Measurements from ENCODE around the gene CACNA1C.

The CACNA1C gene

DNA sequence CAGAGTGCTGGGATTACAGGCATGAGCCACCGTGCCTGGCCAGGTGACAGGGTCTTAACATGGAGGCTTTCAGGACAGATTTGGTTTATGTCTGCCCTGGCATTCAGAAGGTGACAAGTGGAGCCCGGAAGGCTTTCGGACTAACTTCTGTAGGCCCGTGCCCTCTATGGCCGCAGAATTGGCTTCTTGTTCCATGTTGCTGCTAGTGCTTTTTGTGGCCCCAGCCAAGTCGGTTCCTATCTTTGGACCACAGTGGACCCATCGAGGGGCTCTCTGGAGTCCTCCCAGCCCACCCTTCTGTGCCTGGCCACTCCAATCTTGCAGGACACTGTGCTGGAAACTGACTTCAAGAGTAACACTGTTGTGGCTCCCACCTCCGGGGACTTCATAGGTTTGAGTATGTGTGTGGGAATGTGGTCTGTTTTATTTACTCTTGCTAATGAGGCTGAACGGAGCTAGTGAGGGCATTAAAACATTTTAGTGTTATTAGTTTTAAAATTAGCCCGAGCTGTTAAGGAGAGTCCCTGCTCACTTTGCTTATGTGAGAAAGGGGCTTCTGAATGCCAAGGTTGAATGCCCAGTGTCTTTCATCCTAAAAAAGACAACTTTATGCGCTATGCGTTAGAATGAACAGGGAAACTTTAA lies 245.9 kb downstream of the CACNA1C start:
- DNase-seq (ENCODE audit: low read depth): no peak

GRCh38 chr12:2299206-2299605 lies 246.4 kb downstream of the CACNA1C start:
- no peak for DNase-seq (ENCODE audit: low read depth)

DNA sequence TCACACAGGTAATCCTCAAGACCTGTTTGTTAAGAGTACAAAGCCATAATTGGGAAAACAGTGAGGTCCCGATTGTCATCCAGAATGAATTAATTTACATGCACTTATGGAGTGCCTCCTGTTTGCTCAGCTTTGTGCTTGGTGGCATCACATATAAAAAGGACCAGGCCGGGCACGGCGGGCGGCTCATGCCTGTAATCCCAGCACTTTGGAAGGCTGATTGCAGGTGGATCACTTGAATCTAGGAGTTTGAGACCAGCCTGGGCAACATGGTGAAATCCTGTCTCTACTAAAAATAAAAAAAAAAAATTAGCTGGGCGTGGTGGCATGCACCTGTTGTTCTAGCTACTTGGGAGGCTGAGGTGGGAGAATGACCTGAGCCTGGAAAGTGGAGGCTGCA lies 247.4 kb downstream of the CACNA1C start:
- DNase-seq (ENCODE audit: low read depth): no peak

DNA sequence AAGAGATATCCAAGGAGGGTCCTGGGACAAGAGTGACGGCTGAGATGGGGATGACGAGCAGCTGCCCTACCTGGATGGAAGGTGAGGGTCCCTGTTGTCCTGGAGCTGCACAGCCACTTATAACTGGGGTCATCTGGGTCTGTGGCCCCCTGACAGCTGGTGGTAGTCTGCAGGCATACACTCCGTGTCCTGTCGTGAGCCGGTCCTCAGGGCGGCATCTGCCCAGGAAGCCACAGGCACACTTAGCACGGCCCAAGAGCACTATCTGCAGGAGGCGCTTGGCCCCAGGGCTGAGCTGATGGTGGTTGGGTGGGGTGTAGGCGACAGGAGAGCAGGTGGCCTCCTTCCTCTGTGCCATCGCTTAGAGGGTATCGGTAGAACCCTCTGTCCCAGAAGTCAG lies 248.1 kb downstream of the CACNA1C start:
- DNase-seq (ENCODE audit: low read depth): no peak

- no peak for DNase-seq (ENCODE audit: low read depth)
Measured at GRCh38 chr12:2301531-2302461, 249.0 kb downstream of the CACNA1C start.

DNA sequence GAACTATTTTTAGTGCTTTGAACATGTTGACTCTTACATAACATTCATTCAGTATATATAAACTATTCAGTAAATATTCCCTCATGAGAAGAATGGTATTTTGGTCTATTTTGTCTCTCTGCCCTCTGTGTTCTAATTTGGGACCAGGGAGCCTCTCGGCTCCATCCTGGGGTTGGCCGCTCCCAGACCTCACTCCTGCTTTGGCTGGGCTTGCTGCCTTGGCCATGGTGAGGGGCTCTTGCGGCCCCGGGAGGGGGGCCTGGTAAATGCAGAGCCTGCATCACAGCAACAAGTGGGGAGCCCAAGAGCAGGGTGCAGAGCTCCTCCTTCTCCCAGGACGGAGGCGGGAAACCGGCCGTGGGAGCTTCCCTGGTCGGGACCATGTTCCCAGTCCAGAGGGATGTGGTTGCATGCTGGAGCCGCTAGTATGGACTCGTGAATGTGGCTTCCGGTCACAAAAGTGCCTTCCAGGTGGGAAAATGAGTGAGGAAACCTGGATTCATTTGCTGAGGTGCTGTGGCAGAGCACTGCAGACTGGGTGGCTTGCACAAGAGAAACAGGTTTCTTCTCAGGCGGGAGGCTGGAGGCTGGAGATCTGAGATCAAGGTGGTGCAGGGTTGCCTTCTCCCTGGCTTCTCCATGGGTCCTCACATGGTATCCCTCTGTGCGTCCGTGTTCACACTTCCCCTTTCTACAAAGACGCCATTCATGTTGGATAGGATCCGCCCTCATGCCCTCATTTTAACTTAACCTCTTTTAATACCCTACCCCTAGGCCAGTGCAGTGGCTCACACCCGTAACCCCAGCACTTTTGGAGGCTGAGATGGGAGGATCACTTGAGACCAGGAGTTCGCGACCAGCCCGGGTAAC lies 250.2 kb downstream of the CACNA1C start:
- no peak for DNase-seq (ENCODE audit: low read depth)

DNA sequence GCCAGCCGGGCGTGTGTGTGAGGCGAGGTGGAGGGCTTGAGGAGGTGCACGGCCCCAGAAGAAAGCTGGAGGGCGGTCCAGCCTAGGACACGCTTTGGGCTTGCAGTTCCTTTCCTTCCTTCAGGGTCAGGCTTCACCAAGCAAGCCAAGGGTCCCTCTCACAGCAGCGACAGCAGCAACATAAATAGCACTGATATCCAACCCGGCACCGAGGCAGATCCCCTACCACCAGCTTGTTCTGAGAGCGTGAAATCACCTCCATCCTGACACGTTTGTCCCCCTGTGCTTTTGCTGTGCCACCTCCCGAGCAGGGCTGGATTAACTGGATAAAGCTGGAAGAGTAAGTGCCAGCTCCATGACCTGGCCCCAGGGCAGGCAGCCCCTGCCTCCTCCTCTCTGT lies 251.4 kb downstream of the CACNA1C start:
- DNase-seq (ENCODE audit: low read depth): no peak

- DNase-seq (ENCODE audit: low read depth): no peak
Measured at GRCh38 chr12:2306012-2306411, 253.2 kb downstream of the CACNA1C start.

- no peak for DNase-seq (ENCODE audit: low read depth)
Measured at GRCh38 chr12:2306735-2307134, 253.9 kb downstream of the CACNA1C start.

- DNase-seq (ENCODE audit: low read depth): no peak
Measured at GRCh38 chr12:2307550-2307949, 254.8 kb downstream of the CACNA1C start.

DNA sequence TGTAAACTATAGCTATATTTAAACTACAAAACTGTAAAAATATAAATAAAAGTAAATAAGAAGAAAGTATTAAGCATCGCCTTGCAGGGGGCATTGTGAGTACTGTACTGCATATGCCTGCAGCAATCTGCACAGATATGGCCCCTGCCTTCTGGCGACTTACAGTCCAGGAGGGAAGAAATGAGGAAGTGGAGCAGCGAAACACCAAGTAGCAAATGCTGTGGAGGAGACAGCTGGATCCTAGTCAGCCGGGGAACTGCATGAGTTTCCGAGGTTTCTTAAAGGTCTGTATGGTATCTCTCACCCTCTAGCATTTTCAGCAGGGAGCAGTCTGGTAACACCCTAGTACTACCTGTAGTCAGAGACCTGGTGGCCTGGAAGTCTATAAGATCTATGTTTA lies 256.9 kb downstream of the CACNA1C start:
- no peak for DNase-seq (ENCODE audit: low read depth)

- no peak for DNase-seq (ENCODE audit: low read depth)
Measured at GRCh38 chr12:2311020-2311778, 258.4 kb downstream of the CACNA1C start.

GRCh38 chr12:2312175-2312574 lies 259.4 kb downstream of the CACNA1C start:
- no peak for DNase-seq (ENCODE audit: low read depth)

GRCh38 chr12:2312770-2313169 lies 260.0 kb downstream of the CACNA1C start:
- DNase-seq (ENCODE audit: low read depth): no peak

GRCh38 chr12:2314492-2314891 lies 261.7 kb downstream of the CACNA1C start:
- DNase-seq (ENCODE audit: low read depth): no peak

GRCh38 chr12:2317772-2318171 lies 265.0 kb downstream of the CACNA1C start:
- no peak for DNase-seq (ENCODE audit: low read depth)

GRCh38 chr12:2318286-2318685 lies 265.5 kb downstream of the CACNA1C start:
- no peak for DNase-seq (ENCODE audit: low read depth)

GRCh38 chr12:2319136-2319535 lies 266.3 kb downstream of the CACNA1C start:
- DNase-seq (ENCODE audit: low read depth): no peak

- DNase-seq (ENCODE audit: low read depth): no peak
Measured at GRCh38 chr12:2319737-2320506, 267.1 kb downstream of the CACNA1C start.

- DNase-seq (ENCODE audit: low read depth): no peak
Measured at GRCh38 chr12:2320841-2321240, 268.1 kb downstream of the CACNA1C start.

GRCh38 chr12:2322554-2323120 lies 269.9 kb downstream of the CACNA1C start:
- no peak for DNase-seq (ENCODE audit: low read depth)

Measured in non-pigmented ciliary epithelial cell (primary cell).